Lower lobe of right lung (tissue), 2 donors: Measurements from ENCODE around the gene PNKP. TPM values are rescaled to one million over a fixed set of nuclear protein-coding genes. Genes with fewer than 3 reads are reported as not detected.

ENCODE experiments used
- ATAC-seq, 2 donors: fragments of 200-7000 bp; cut with Tn5 transposase; one replicate each; pipeline ENCODE4 v1.9.1; 2020 to 2022; ENCODE audit warnings: mild to moderate bottlenecking in 2 of 2, moderate library complexity in 2 of 2
- DNase-seq: peaks from one replicate; pipeline ENCODE4 v3.0.0-alpha.2; 2020
- H3K27ac ChIP-seq: fragments of 200-600 bp; one replicate; pipeline ENCODE4 v1.8.0; 2022
- H3K27me3 ChIP-seq: fragments of 200-600 bp; one replicate; pipeline ENCODE4 v1.8.0; 2022; ENCODE audit warnings: low read depth
- H3K36me3 ChIP-seq: fragments of 200-600 bp; one replicate; pipeline ENCODE4 v1.8.0; 2022; ENCODE audit warnings: mild to moderate bottlenecking
- H3K4me1 ChIP-seq: fragments of 200-600 bp; one replicate; pipeline ENCODE4 v1.8.0; 2022
- H3K4me3 ChIP-seq: fragments of 200-600 bp; one replicate; pipeline ENCODE4 v1.8.0; 2022; ENCODE audit warnings: mild to moderate bottlenecking
- H3K9me3 ChIP-seq: fragments of 200-600 bp; one replicate; pipeline ENCODE4 v1.8.0; 2022
- intact Hi-C: fragments of 100-400 bp; cut with DNase I; formaldehyde crosslinking; loops from one replicate; pipeline ENCODE4 v1.11.0; 2022
- total RNA-seq: library from RNA; stranded (reverse); fragmentation: NEBNext Ultra II Directional; extraction: Animal tissue kit (Norgen Biotek cat#: 25700); gene quantifications from one replicate; pipeline ENCODE4 v1.2.1, GENCODE V29; 2021
- TF ChIP-seq, protein P1 (sequence below): fragments of 200-600 bp; IDR thresholded peaks from one replicate; pipeline ENCODE4 v1.8.0; 2022; ENCODE audit warnings: antibody characterized with exemption, mild to moderate bottlenecking
- donor health status: DM: no; HTN: yes; CAD: no; lungs with severe emphysema.

The PNKP gene
- total RNA-seq, 1 donor from 2014 or later = 78.0 TPM

DNA sequence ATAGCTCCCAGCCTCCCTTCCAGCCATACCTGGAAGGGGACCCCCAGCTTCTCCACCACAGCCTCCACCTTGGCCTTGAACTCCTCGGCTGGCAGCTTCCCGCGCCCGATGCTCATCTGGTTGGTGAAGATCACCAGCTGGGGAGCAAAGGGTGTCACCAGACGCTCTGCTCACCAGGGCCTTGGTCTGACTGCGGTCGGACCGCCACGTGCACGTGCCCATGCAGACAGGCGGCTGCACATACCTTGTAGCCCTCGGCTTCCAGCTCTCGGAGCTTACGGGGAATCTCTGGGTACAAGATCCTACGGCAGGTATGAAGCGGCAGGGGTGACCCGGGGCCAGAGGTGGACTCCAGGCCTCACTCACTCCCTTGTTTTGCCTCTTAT is 3.4 kb downstream of the PNKP start:
- H3K27ac ChIP-seq = no peak overlapping the region
- H3K9me3 ChIP-seq = no peaks in the 10 kb centered on the region
- no peak for ATAC-seq
- H3K27me3 ChIP-seq = no peaks in the 10 kb centered on the region
- H3K36me3 ChIP-seq = peaks cover 59% of the 10 kb centered on the region
- H3K4me3 ChIP-seq = no peak overlapping the region
- TF ChIP-seq, protein P1, sequence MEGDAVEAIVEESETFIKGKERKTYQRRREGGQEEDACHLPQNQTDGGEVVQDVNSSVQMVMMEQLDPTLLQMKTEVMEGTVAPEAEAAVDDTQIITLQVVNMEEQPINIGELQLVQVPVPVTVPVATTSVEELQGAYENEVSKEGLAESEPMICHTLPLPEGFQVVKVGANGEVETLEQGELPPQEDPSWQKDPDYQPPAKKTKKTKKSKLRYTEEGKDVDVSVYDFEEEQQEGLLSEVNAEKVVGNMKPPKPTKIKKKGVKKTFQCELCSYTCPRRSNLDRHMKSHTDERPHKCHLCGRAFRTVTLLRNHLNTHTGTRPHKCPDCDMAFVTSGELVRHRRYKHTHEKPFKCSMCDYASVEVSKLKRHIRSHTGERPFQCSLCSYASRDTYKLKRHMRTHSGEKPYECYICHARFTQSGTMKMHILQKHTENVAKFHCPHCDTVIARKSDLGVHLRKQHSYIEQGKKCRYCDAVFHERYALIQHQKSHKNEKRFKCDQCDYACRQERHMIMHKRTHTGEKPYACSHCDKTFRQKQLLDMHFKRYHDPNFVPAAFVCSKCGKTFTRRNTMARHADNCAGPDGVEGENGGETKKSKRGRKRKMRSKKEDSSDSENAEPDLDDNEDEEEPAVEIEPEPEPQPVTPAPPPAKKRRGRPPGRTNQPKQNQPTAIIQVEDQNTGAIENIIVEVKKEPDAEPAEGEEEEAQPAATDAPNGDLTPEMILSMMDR = no peak
- intact Hi-C loops = no loop called here
- no peak for DNase-seq
- peaks cover 36% of the 10 kb centered on the region for H3K4me1 ChIP-seq

GRCh38 chr19:49863254-49863934 is 4.0 kb downstream of the PNKP start:
- TF ChIP-seq, protein P1 = no peak
- Histone ChIP-seq H3K4me1 (peaks cover 31% of the 10 kb centered on the region), H3K27me3 (no peaks in the 10 kb centered on the region), H3K36me3 (peaks cover 63% of the 10 kb centered on the region), H3K9me3 (no peaks in the 10 kb centered on the region), H3K4me3 (no peak overlapping the region), H3K27ac (no peak overlapping the region)
- intact Hi-C loops = no loop called here
- DNase-seq (no peak), ATAC-seq (no peak)

GRCh38 chr19:49862391-49863253 is 4.8 kb downstream of the PNKP start:
- peak; percentile 49 for DNase-seq
- TF ChIP-seq, protein P1 = no peak
- Histone ChIP-seq H3K4me1 (peaks cover 23% of the 10 kb centered on the region), H3K36me3 (peaks cover 71% of the 10 kb centered on the region), H3K27me3 (no peaks in the 10 kb centered on the region), H3K4me3 (no peak overlapping the region), H3K27ac (no peak overlapping the region), H3K9me3 (no peaks in the 10 kb centered on the region)
- no peak for ATAC-seq
- intact Hi-C loops = no loop called here

DNA sequence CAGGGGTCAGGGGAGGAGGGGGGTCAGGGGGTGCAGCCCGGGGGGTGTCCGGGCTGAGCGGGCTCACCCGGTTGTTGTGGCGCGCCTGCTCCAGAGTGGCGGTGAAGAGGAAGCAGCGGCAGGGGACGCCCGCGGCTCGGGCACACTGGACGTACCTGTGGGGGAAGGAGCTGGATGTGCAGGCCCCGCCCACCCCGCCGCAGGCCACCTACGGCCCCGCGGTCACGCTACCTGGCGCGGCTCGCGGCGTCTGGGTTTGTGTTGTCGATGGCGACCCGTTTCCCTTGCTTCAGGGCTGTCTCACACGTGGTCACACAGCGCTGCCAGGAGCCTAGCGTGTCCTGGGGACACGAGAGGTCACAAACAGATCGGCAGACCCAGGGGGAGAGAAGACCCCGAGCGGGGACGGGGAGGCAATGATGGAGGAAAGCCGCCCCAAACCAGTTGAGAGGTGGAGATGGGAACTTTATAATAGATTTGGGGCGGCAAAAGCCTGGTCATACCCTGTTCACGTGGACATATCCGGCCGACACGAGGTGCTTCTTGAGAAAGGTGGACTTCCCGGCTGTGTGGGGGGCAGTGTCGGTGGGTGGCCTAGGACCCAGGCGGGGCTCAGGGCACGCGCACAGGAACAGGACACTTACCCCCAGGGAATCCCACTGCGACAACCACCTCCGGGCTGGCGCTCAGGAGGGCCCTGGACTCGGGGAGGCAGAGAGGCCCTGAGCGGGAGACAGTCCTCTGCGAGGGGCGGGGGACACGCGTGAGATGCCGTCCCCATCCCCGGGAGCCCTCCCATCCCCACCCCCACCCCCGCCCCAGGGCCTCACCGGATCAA is 5.6 kb downstream of the PNKP start:
- TF ChIP-seq, protein P1 = no peak
- ATAC-seq (no peak), DNase-seq (peak; percentile 51)
- Histone ChIP-seq H3K4me3 (no peak overlapping the region), H3K9me3 (no peaks in the 10 kb centered on the region), H3K27me3 (no peaks in the 10 kb centered on the region), H3K36me3 (peaks cover 80% of the 10 kb centered on the region), H3K4me1 (peaks cover 21% of the 10 kb centered on the region), H3K27ac (no peak overlapping the region)
- intact Hi-C loops = no loop called here

DNA sequence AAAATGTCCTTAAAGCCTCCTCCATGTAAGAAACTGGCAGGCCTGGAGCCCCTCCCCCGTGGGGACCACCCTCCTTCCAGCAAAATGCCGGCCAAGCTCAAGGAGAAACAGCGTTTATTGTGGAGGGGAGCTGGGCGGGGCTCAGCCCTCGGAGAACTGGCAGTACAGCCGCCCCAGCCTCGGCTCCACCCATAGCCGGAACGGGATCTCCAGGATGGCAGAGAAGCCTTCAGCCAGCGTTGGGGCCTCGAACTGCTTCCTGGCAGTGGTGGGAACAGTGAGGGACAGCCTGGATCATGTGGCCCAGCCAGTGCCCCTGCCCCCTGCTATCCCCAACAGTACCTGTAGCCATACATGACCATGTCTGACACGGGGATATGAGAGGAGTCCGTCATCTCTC is 6.3 kb downstream of the PNKP start:
- intact Hi-C loops = no loop called here
- Histone ChIP-seq H3K4me1 (peaks cover 15% of the 10 kb centered on the region), H3K9me3 (no peaks in the 10 kb centered on the region), H3K27me3 (no peaks in the 10 kb centered on the region), H3K27ac (peak overlapping the region; percentile 11), H3K4me3 (no peak overlapping the region), H3K36me3 (peaks cover 85% of the 10 kb centered on the region)
- ATAC-seq (no peak), DNase-seq (peak; percentile 49)
- TF ChIP-seq, protein P1 = no peak
